Prostate gland (tissue), 2 donors: ENCODE data around the gene SV2C.
"Not testable (repeated sequence)": the region's sequence is repeated elsewhere in the genome, so short reads cannot be mapped to it uniquely, and the experiment has no call there.

Experiments used
- CTCF ChIP-seq, 4 experiments: fragments of 200-600 bp in 2 of 4; fragments of 450-650 bp in 2 of 4; sonication (generic) in 2 of 4; IDR thresholded peaks; 1 replicate in 3 of 4; 2 replicates in 1 of 4; pipeline ENCODE4 v1.5.1; 2016 to 2019; ENCODE audit warnings: antibody characterized with exemption in 4 of 4, mild to moderate bottlenecking in 2 of 4, moderate library complexity in 2 of 4
- POLR2A ChIP-seq: fragments of 450-650 bp; IDR thresholded peaks from one replicate; pipeline ENCODE4 v1.6.1; 2016; ENCODE audit warnings: antibody characterized with exemption, mild to moderate bottlenecking
- POLR2AphosphoS5 ChIP-seq: sonication (generic); formaldehyde crosslinking; IDR thresholded peaks from one replicate; pipeline ENCODE4 v1.6.1; 2017; ENCODE audit warnings: antibody characterized with exemption

GRCh38 chr5:76302661-76303060 is 219.5 kb downstream of the SV2C start:
- not testable (repeated sequence) for TF ChIP-seq CTCF (IDR thresholded peaks at IDR 0.05); POLR2A; POLR2AphosphoS5
